ENCODE results near the gene PNN.

DNA sequence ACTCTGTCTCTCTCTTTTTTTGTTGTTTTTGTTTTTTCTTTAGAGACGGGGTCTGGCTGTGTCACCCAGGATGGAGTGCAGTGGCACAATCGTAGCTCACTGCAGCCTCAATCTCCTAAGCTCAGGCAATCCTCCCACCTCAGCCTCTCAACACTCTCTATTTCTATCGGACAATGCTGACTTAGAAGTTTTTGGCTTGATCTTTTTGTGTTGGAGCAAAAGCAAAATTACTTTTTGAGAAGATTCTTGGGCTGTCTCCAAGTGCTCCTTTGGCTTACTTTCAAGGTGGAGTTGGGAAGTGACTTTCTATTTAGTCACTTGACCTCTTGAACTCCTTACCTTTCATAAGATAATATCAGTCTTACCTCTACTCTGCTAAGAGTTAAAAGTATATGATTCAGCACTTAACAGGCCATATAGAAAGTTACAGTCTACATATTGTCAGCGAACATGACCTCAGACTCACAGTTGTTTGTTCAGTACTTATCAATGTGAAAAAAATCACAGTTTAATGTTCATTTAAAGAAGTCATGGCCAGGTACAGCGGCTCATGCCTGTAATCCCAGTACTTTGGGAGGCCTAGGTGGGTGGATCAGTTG lies 43.2 kb downstream of the PNN start:
- TF ChIP-seq EP300 (IDR thresholded peaks at IDR 0.05; ENCODE audit: low read length) (no peak), MAFK (IDR thresholded peaks at IDR 0.05; ENCODE audit: low read length) (no peak), PML (IDR thresholded peaks at IDR 0.05; ENCODE audit: low read length) (no peak)
- TF ChIP-seq, protein P1, sequence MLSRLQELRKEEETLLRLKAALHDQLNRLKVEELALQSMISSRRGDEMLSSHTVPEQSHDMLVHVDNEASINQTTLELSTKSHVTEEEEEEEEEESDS (CRISPR knock-in tag; IDR thresholded peaks at IDR 0.05): no peak
- TF ChIP-seq, protein P2, sequence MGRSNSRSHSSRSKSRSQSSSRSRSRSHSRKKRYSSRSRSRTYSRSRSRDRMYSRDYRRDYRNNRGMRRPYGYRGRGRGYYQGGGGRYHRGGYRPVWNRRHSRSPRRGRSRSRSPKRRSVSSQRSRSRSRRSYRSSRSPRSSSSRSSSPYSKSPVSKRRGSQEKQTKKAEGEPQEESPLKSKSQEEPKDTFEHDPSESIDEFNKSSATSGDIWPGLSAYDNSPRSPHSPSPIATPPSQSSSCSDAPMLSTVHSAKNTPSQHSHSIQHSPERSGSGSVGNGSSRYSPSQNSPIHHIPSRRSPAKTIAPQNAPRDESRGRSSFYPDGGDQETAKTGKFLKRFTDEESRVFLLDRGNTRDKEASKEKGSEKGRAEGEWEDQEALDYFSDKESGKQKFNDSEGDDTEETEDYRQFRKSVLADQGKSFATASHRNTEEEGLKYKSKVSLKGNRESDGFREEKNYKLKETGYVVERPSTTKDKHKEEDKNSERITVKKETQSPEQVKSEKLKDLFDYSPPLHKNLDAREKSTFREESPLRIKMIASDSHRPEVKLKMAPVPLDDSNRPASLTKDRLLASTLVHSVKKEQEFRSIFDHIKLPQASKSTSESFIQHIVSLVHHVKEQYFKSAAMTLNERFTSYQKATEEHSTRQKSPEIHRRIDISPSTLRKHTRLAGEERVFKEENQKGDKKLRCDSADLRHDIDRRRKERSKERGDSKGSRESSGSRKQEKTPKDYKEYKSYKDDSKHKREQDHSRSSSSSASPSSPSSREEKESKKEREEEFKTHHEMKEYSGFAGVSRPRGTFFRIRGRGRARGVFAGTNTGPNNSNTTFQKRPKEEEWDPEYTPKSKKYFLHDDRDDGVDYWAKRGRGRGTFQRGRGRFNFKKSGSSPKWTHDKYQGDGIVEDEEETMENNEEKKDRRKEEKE (IDR thresholded peaks at IDR 0.05; ENCODE audit: borderline replicate concordance in 1 of 2, control insufficient read depth in 1 of 2, low read depth in 2 of 2, low read length in 1 of 2): no peak
- TF ChIP-seq, protein P3, sequence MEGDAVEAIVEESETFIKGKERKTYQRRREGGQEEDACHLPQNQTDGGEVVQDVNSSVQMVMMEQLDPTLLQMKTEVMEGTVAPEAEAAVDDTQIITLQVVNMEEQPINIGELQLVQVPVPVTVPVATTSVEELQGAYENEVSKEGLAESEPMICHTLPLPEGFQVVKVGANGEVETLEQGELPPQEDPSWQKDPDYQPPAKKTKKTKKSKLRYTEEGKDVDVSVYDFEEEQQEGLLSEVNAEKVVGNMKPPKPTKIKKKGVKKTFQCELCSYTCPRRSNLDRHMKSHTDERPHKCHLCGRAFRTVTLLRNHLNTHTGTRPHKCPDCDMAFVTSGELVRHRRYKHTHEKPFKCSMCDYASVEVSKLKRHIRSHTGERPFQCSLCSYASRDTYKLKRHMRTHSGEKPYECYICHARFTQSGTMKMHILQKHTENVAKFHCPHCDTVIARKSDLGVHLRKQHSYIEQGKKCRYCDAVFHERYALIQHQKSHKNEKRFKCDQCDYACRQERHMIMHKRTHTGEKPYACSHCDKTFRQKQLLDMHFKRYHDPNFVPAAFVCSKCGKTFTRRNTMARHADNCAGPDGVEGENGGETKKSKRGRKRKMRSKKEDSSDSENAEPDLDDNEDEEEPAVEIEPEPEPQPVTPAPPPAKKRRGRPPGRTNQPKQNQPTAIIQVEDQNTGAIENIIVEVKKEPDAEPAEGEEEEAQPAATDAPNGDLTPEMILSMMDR (IDR thresholded peaks at IDR 0.05 in 2 of 3, conservative IDR thresholded peaks at IDR 0.05 in 1 of 3; ENCODE audit: insufficient read depth in 2 of 3, low read depth in 1 of 3, low read length in 3 of 3): no peak

All from K562 (cell line).